Measurements from ENCODE around the gene MAN1C1. TPM values are rescaled to one million over a fixed set of nuclear protein-coding genes. Genes with fewer than 3 reads are reported as not detected.

The MAN1C1 gene
- polyA plus RNA-seq, 1 donor from 2014 or later, result 1.3 TPM

- no peak overlapping the region for H3K4me3 ChIP-seq (ENCODE audit: low read length)
- no peaks in the 10 kb centered on the region for H3K79me2 ChIP-seq (replicated peaks; ENCODE audit: insufficient read depth, low read length)
- H3K9me3 ChIP-seq (ENCODE audit: low read length), result no peaks in the 10 kb centered on the region
- H3K9ac ChIP-seq (ENCODE audit: low read length), result no peak overlapping the region
- H3F3A ChIP-seq (ENCODE audit: insufficient read depth, low read length, poor library complexity, severe bottlenecking), result no peaks in the 10 kb centered on the region
- TF ChIP-seq TAF1 (IDR thresholded peaks at IDR 0.05; ENCODE audit: low read depth), result no peak
- no peak for TF ChIP-seq SMC3 (conservative IDR thresholded peaks at IDR 0.05; ENCODE audit: poor library complexity)
- no peak for TF ChIP-seq EZH2 (IDR thresholded peaks at IDR 0.05; ENCODE audit: borderline replicate concordance, insufficient read depth, low read length, poor library complexity, severe bottlenecking)
- no peak for TF ChIP-seq CTCF (IDR thresholded peaks at IDR 0.05; ENCODE audit: poor library complexity, severe bottlenecking)
- no peak for TF ChIP-seq POLR2AphosphoS5 (IDR thresholded peaks at IDR 0.05)
- no peak for TF ChIP-seq REST (IDR thresholded peaks at IDR 0.05; ENCODE audit: borderline replicate concordance)
- TF ChIP-seq EP300 (conservative IDR thresholded peaks at IDR 0.05; ENCODE audit: poor library complexity, severe bottlenecking), result no peak
- TF ChIP-seq MXI1 (conservative IDR thresholded peaks at IDR 0.05; ENCODE audit: poor library complexity, severe bottlenecking), result no peak
- no peak for TF ChIP-seq RAD21 (conservative IDR thresholded peaks at IDR 0.05)
- no peaks in the 10 kb centered on the region for H4K20me1 ChIP-seq (ENCODE audit: insufficient read depth)
- no peaks in the 10 kb centered on the region for H3K9me2 ChIP-seq (ENCODE audit: insufficient read depth, low read length)
- H3K36me3 ChIP-seq (ENCODE audit: insufficient read depth, low read length), result no peaks in the 10 kb centered on the region
- no peak overlapping the region for H3K27ac ChIP-seq (ENCODE audit: low read length)
- H3K27me3 ChIP-seq (ENCODE audit: insufficient read depth, low read depth, low read length), result no peaks in the 10 kb centered on the region
- no peak overlapping the region for H2AFZ ChIP-seq (ENCODE audit: low read depth, low read length)
- H3K4me2 ChIP-seq (ENCODE audit: low read length), result no peak overlapping the region
Observed at GRCh38 chr1:25832336-25833037, 215.9 kb downstream of the MAN1C1 start.

- Histone ChIP-seq H3K79me2 (replicated peaks; ENCODE audit: insufficient read depth, low read length) (no peaks in the 10 kb centered on the region), H3K9me3 (ENCODE audit: low read length) (no peaks in the 10 kb centered on the region), H3K36me3 (ENCODE audit: insufficient read depth, low read length) (no peaks in the 10 kb centered on the region), H3K9ac (ENCODE audit: low read length) (no peak overlapping the region), H3K9me2 (ENCODE audit: insufficient read depth, low read length) (no peaks in the 10 kb centered on the region), H3K4me3 (ENCODE audit: low read length) (no peak overlapping the region), H3K27me3 (ENCODE audit: insufficient read depth, low read depth, low read length) (no peaks in the 10 kb centered on the region), H3K4me2 (ENCODE audit: low read length) (no peak overlapping the region), H3K27ac (ENCODE audit: low read length) (no peak overlapping the region), H2AFZ (ENCODE audit: low read depth, low read length) (no peak overlapping the region), H3F3A (ENCODE audit: insufficient read depth, low read length, poor library complexity, severe bottlenecking) (no peaks in the 10 kb centered on the region), H4K20me1 (ENCODE audit: insufficient read depth) (no peaks in the 10 kb centered on the region)
- no peak for TF ChIP-seq EP300 (conservative IDR thresholded peaks at IDR 0.05; ENCODE audit: poor library complexity, severe bottlenecking)
- no peak for TF ChIP-seq RAD21 (conservative IDR thresholded peaks at IDR 0.05)
- no peak for TF ChIP-seq POLR2AphosphoS5 (IDR thresholded peaks at IDR 0.05)
- no peak for TF ChIP-seq EZH2 (IDR thresholded peaks at IDR 0.05; ENCODE audit: borderline replicate concordance, insufficient read depth, low read length, poor library complexity, severe bottlenecking)
- no peak for TF ChIP-seq SMC3 (conservative IDR thresholded peaks at IDR 0.05; ENCODE audit: poor library complexity)
- TF ChIP-seq TAF1 (IDR thresholded peaks at IDR 0.05; ENCODE audit: low read depth), result no peak
- TF ChIP-seq CTCF (IDR thresholded peaks at IDR 0.05; ENCODE audit: poor library complexity, severe bottlenecking), result no peak
- TF ChIP-seq MXI1 (conservative IDR thresholded peaks at IDR 0.05; ENCODE audit: poor library complexity, severe bottlenecking), result no peak
- no peak for TF ChIP-seq REST (IDR thresholded peaks at IDR 0.05; ENCODE audit: borderline replicate concordance)
Observed at GRCh38 chr1:25833158-25833557, 216.6 kb downstream of the MAN1C1 start.
